Activated gamma-delta T cell (primary cell): ENCODE data around the gene CCDC184.

Experiments
- DNase-seq: peaks from one replicate; lab custom pipeline; 2025; lab: John Stamatoyannopoulos, UW

Gene CCDC184

DNA sequence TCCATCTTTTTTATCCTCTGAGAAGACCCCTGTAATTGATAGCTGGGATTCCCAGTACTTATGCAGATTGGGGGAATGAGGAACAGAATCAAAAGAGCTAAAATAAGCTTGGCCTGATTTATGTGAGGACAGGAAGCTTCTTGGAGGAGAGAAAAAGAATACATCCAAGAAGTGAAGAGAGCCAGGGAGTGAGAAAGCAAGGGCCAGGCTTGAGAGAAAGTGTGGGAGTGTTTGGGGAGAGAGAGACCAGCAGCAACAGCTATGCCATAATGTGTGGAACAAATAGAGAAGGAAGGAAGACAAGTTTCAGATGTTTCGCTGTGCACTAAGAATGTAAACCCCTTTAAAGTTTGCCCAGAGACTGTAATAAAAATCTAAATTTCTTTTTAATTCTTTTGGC lies 4.0 kb upstream of the CCDC184 start:
- no peak for DNase-seq

DNA sequence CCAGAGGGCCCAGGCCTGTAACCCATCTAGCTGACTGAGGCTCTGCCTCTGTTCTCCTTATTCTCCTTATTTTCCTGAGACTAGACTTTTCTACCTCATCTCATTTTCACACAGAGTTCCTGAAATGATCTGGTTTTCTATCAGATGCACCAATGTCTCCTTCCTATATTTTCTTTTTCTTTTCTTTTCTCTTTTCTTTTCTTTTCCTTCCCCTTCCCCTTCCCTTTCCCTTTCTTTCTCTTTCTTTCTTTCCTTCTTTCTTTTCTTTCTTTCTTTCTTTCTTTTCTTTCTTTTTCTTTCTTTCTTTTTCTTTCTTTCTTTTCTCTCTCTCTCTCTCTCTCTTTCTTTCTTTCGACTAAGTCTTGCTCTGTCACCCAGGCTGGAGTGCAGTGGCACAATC lies 3.0 kb upstream of the CCDC184 start:
- DNase-seq: no peak

- no peak for DNase-seq
Observed at GRCh38 chr12:48180857-48181495, 2.5 kb upstream of the CCDC184 start.

DNA sequence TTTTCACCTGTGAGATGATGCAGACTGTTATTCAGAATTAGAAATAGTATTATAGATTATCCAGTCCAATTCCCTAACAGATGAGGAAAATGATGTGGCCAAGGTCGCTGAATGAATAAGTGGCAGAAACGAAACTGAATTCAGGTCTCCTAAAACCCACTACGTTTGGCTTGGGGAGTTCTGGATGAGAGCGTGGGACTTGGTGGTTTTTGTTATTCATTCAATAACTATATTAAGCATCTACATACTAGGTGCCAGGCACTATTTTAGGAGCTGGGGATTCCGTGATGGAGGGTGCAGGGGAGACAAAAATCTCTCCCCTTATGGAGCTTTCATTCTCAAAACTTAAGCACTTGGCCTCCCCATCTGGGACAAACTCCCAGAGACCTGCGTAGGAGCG lies 813 bp upstream of the CCDC184 start:
- no peak for DNase-seq

- DNase-seq: no peak
Observed at GRCh38 chr12:48183876-48184548, 568 bp downstream of the CCDC184 start.

DNA sequence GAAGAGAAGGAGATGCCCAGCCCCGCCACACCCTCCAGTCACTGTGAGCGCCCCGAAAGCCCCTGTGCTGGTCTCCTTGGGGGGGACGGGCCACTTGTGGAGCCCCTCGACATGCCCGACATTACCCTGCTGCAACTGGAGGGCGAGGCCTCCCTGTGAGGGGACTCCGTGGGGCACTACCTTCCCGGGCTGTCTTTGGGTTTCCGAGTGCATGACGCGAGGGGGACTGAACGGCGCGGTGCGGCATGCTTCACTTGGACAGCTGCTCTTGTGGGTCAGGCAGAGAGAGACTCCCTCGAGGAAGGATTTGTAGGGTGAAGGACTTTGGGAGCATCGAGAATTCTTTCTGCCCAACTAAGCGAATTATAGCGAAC lies 1.1 kb downstream of the CCDC184 start:
- DNase-seq: no peak

DNA sequence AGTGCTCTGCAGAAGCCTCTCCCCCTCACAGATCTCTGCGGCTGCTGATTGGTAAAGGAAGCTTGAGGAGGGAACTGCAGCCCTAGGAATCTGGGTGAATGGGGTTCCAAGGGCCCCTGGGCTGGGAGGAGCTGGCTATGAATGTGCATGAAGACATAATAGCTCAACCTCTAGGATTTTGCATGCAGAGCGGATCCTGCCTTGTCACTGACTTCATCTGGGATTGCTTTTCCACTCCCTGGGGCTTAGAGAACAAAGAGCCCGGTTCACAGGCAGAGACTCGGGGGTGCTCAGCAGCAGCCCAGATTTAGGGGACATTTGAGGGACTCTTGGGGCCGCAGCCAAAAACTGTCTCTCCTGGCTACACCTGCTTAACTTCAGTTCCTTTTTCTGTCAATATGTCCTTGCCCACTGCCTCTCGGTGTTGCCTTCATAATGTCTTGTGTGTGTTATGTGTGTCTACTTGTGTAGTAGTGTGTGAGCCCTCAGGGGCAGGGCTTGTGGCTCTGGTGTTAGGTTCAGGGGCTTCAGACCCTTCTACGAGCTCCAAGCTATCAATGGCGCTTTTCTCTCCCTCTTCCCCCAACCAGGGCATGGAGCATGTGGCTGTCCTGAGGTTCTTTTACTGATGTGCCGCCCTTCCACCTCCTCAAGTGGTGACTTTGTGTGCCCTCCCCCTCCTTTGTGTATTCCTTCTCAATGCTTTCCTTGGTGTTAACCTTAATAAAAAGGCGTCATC lies 1.9 kb downstream of the CCDC184 start:
- no peak for DNase-seq

DNA sequence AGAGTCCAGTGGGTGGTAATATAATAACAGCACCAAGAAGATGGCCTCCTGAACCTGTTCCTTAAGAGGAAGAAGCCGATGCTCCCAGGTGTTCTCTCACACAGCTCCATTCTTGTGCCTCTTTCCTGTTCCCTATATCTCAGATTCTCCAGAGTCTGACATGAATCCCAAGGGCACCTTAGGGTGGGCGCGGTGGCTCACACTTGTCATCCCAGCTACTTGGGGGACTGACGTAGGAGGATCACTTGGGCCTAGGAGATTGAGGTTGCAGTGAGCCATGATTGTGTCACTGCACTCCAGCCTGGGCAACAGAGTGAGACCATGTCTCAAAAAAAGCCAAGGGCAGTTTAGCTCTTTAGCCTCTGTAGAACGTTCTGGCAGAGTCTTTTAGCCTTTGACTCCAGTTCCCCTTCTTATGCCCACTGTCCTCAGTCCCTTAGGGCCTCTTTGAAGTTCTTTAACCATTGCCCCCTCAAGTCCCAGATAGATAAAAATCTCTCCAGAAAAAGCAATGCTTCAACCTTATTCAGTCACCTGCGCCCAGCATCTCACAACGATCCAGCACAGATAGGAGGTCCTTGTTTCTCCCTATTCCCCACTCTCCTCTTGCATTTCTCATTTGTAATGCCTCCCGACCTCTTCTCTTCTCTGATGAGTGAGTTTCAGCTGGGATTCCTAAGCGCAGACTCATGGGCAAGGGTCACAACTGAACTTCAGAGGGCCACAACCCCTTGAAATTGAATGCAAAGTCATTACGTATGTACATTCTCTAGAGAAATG lies 4.7 kb downstream of the CCDC184 start:
- DNase-seq: no peak

DNA sequence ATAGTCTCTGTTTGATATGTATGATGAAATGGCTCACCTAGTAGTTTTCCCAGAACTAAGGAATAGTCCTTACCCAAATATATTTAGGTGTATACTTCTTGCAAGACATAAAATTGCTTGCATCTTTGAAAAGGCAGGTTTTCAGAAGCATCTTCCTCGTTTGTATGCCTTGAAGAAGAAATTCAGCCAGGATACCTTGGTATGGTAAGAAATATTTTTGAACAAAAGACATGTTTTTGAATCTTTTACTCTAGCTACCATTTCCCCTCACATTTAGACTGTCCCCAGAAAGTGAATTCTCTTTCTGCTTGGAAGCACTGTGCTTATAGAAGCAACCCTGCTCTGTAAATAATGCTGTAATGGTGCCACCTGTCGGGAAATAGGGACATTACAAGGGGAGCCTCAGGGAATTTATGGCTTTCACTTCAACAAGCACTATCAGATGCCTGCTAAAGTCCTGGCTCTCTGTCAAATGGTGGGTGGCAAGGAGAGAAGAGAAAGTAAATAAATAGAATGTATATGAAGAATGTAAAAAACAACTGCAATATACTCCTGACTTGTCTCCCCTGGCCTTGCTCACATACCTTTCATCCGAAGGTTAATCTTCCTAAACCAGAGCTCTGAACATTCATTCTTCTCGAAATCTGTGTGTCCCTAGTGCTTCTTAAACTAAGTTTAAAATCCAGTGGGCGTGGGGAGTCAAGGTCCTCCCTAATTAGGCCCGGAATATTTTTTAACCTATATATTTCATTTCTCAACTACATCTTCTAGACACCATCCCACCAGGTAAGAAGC lies 6.1 kb downstream of the CCDC184 start:
- no peak for DNase-seq

GRCh38 chr12:48191096-48191495 lies 7.7 kb downstream of the CCDC184 start:
- no peak for DNase-seq

GRCh38 chr12:48192861-48193260 lies 9.4 kb downstream of the CCDC184 start:
- DNase-seq: no peak

DNA sequence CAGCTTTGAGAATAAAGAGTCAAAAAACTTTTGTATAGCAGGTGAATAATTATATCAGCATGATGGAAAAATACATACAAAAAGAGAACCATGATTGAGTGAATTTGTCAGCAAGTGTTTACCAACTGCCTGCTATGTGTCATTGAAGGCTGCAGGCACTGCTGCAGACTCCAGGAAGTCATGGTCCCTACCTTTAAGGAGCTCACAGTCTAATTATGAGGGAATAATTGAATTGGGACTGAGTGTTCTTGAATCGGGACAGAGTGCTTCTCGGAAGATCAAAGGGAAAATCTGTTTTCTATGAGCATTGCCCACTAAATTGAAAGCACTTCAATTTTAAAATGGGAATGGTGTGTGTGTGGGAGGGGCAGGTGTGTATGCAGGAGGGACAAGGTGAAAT lies 10.2 kb downstream of the CCDC184 start:
- no peak for DNase-seq

DNA sequence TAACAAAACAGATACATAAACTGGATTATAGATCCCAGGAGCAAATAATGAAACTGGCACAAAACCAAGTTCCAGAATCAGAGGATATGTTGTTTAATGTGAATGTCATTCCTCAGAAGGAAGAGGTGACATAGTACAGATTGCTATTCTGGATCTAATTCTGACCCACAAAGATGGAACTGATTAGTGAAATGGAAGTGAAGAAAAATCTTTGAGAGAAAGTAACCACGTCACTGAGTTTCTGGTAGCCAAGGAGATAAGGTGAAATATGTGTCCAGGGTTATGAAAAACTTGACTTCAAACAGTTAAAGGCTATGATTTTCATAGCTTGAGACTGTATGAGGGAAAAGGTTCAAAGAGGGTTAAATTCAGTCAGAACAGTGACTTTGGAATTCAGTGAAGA lies 11.4 kb downstream of the CCDC184 start:
- no peak for DNase-seq

- DNase-seq: no peak
Observed at GRCh38 chr12:48197549-48197970, 14.1 kb downstream of the CCDC184 start.

DNA sequence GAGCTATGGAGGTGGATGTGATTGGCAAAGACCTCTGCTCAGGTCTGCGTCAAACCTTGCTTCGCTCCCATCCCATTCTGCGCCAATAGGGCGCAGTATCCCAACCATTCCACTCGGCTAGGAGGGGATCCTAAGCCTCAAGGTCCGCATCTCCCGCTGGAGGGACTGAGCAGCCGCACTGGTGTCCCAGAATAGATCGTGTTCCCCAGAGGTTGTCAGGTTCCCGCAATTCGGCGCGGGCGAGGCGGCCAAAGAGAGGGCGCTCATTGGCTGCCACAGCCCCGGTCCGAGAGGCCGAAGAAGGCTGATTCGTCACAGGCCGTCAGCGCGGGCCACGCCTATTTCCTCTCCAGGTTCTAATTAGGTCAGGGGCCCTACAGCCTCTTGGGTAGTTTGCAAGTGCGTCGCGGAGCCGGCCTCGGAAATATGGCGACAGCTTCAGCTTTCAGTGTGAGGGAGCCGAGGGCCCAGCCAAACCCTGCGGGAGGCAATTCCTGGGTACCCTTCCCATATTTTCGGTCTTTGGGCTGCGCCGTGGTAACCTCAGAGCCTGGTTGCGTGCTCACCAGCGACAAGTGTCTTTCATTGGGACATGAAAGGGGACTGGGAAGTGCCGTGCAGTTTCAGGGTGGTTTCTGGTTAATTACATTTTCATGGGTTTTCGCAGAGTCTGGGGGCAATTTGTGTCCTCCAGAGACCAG lies 14.7 kb downstream of the CCDC184 start:
- peak; percentile 78 for DNase-seq

- no peak for DNase-seq
Observed at GRCh38 chr12:48198672-48198971, 15.2 kb downstream of the CCDC184 start.

DNA sequence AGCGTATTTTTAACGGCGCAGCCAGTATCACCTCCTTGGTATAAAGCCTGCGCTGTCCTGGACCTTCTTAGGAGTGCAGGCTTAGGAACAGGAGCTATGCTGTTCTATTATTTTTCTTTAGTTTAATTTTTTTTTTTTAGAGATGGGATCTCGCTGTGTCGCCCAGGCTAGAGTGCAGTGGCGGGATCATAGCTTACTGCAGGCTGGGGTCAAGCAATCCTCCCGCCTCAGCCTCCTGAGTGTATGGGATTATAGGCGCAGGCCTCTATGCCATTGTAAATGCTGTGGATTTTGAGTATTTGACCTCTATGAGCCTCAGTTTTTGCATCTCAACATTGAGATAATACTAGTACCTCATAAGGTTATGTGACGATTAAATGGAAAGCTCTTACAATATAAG lies 15.5 kb downstream of the CCDC184 start:
- no peak for DNase-seq

- no peak for DNase-seq
Observed at GRCh38 chr12:48199774-48200221, 16.4 kb downstream of the CCDC184 start.

- no peak for DNase-seq
Observed at GRCh38 chr12:48201091-48201490, 17.6 kb downstream of the CCDC184 start.

DNA sequence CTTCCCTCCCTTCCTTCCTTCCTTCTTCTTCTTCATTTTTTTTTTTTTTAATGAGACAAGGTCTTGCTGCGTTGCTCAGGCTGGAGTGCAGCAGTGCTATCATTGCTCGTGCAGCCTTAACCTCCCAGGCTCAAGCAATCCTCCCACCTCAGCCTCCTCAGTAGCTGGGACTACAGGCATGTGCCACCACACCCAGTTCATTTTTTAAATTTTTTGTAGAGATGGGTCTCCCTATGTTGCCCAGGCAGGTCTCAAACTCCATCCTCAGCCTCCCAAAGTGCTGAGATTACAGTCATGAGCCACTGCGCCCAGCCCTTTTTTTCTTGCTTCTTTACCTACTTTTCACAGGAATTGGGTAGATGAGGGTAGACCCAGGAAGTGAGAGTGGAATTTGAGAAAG lies 18.1 kb downstream of the CCDC184 start:
- no peak for DNase-seq

DNA sequence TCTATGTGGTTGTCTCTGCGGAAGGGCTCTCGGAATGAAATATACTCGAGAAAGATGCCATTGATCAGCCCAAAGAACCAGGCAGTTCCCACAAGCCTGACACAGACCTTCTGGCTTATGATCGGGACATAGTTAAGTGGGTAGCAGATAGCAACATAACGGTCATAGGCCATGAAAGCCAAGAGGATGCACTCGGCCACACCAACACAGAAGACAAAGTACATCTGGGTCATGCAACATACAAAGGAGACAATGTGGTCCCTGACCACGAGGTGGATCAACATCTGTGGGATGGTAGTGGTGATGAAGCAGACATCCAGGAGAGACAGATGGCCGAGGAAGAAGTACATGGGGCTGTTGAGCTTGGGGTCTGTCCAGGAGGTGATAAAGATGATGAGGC lies 19.3 kb downstream of the CCDC184 start:
- DNase-seq: no peak
